NT2/D1 (cell line): ENCODE measurements around the gene OTUB1.

ENCODE experiments used
- DNase-seq: peaks from one replicate; pipeline ENCODE4 v3.0.0-alpha.2; 2011; ENCODE audit warnings: low read depth, low spot score
- H3K27me3 ChIP-seq: 2 replicates; pipeline ENCODE4 v1.6.0; 2011; ENCODE audit warnings: mild to moderate bottlenecking; ENCODE audit not compliant: insufficient read length, insufficient read depth
- H3K36me3 ChIP-seq: 2 replicates; pipeline ENCODE4 v1.6.1; 2011; ENCODE audit warnings: mild to moderate bottlenecking, low read length, mixed read lengths; ENCODE audit not compliant: insufficient read depth, insufficient read length
- H3K4me1 ChIP-seq: 2 replicates; pipeline ENCODE4 v1.5.1; 2011; ENCODE audit not compliant: insufficient read depth, insufficient read length
- H3K4me3 ChIP-seq: 2 replicates; pipeline ENCODE4 v1.5.1; 2011; ENCODE audit warnings: low read depth; ENCODE audit not compliant: insufficient read length
- H3K9ac ChIP-seq: 2 replicates; pipeline ENCODE4 v1.6.0; 2011; ENCODE audit warnings: low read depth; ENCODE audit not compliant: insufficient read length
- H3K9me3 ChIP-seq: 2 replicates; pipeline ENCODE4 v1.5.1; 2011; ENCODE audit warnings: mild to moderate bottlenecking, low read length; ENCODE audit not compliant: insufficient read depth
- SUZ12 ChIP-seq: IDR thresholded peaks from 2 replicates; pipeline ENCODE4 v1.6.1; 2011; ENCODE audit not compliant: insufficient read length, insufficient read depth; ENCODE audit errors: extremely low read depth
- YY1 ChIP-seq: IDR thresholded peaks from 2 replicates; pipeline ENCODE4 v1.6.1; 2011; ENCODE audit not compliant: insufficient read length, insufficient read depth
- ZNF274 ChIP-seq: IDR thresholded peaks from 2 replicates; pipeline ENCODE4 v1.6.1; 2011; ENCODE audit warnings: mild to moderate bottlenecking, low read depth, low read length

Gene OTUB1

DNA sequence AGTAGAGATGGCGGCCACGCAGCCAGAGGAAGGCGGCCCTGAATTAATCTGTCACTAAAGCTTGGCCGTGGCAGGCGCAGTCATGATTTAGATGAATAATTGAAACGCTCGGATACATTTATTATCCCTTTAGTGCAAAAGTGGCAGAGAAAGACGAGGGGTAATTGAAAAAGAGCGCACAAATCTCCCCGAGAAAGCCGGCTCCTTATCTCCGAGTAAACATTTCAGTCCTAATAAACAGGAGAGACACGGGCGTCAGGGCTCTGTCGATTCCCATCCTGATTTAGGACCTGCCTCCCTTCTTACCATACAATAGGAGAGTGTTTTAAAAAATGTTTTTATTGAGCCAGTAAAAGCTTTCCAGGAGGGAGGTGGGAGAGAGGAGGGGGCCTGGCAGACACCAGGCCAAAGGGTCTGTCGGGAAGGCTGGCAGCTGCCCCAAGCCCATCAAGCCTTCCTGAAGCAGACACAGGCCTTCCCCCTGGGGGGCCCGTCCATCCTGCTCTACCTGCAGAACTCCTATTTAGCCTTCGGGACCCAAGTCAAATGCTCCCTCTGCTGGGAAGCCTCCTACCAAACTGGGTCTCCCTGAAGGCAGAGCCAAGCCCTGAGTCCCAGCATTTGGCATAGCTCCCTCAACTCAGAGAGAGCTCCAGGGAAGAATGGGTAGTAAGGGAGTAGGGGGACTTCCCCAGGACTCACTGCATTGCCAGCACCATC lies 22.8 kb downstream of the OTUB1 start:
- peaks cover 65% of the 10 kb centered on the region for H3K27me3 ChIP-seq

DNA sequence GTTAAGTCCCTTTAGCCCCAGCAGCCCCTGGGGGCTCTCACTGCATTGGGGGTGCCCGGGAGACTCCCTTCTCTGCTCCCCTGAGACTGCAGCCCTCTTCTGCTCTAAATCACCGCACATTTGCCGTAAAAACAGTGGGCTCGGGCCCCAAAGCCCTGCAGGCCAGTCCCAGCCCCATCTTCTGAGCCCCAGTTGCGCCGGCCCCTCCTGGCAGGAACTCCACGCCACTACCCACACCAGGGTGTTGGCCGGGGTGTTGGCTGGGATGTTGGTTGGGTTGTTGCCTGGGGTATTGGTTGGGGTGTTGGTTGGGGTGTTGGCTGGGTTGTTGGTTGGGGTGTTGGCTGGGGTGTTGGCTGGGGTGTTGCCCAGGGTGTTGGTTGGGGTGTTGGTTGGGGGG lies 23.5 kb downstream of the OTUB1 start:
- Histone ChIP-seq H3K27me3 (peaks cover 67% of the 10 kb centered on the region), H3K36me3 (no peaks in the 10 kb centered on the region), H3K9ac (no peak overlapping the region), H3K4me3 (no peak overlapping the region), H3K4me1 (peaks cover 27% of the 10 kb centered on the region), H3K9me3 (peaks cover 12% of the 10 kb centered on the region)
- no peak for TF ChIP-seq SUZ12
- no peak for TF ChIP-seq ZNF274
- TF ChIP-seq YY1 = no peak
- DNase-seq = no peak

More for the DNA sequence above, 22.8 kb downstream of the OTUB1 start:
- TF ChIP-seq SUZ12 (no peak), ZNF274 (no peak)
- Histone ChIP-seq H3K36me3 (no peaks in the 10 kb centered on the region), H3K4me1 (peaks cover 27% of the 10 kb centered on the region), H3K9me3 (peaks cover 12% of the 10 kb centered on the region), H3K4me3 (no peak overlapping the region), H3K9ac (no peak overlapping the region)
- no peak for DNase-seq

DNA sequence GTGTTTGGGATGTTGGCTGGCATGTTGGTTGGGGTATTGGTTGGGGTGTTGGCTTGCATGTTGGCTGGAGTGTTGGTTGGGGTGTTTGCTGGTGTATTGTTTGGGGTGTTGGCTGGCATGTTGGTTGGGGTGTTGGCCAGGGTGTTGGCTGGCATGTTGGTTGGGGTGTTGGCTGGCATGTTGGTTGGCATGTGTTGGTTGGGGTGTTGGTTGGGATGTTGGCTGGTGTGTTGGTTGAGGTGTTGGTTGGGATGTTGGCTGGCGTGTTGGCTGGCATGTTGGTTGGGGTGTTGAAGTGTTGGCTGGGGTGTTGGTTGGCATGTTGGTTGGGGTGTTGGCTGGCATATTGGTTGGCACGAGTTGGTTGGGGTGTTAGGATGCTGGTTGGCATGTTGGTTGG lies 24.5 kb downstream of the OTUB1 start:
- H3K9ac ChIP-seq = no peak overlapping the region
- H3K27me3 ChIP-seq = peaks cover 60% of the 10 kb centered on the region
- peaks cover 30% of the 10 kb centered on the region for H3K4me1 ChIP-seq
- no peak for TF ChIP-seq SUZ12
- no peak for TF ChIP-seq ZNF274
- no peak for TF ChIP-seq YY1
- H3K9me3 ChIP-seq = peaks cover 12% of the 10 kb centered on the region
- DNase-seq = no peak
- H3K4me3 ChIP-seq = no peak overlapping the region
- H3K36me3 ChIP-seq = no peaks in the 10 kb centered on the region

DNA sequence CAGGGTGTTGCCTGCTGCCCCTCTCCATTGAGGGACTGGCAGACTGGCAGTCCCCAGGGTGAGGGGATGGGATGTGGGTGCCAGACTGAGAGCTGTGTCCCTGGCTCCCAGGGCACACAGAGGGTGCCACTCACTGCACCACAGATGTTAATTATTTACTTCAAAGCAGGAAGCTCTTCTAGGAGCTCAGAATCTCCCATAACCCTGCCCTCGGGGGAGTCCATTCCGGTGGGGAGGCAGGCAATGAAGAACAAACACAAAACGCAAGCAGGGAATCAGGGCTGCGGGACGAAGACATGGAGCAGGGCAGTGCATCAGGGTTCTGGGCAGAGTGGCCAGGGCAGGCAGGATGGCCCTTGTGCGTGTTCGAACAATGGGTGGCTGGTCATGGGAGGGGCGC lies 25.1 kb downstream of the OTUB1 start:
- H3K4me3 ChIP-seq = no peak overlapping the region
- H3K27me3 ChIP-seq = peaks cover 58% of the 10 kb centered on the region
- peaks cover 12% of the 10 kb centered on the region for H3K9me3 ChIP-seq
- peaks cover 33% of the 10 kb centered on the region for H3K4me1 ChIP-seq
- H3K36me3 ChIP-seq = no peaks in the 10 kb centered on the region
- H3K9ac ChIP-seq = no peak overlapping the region
- DNase-seq = no peak
- TF ChIP-seq YY1 = no peak
- TF ChIP-seq SUZ12 = no peak
- no peak for TF ChIP-seq ZNF274

DNA sequence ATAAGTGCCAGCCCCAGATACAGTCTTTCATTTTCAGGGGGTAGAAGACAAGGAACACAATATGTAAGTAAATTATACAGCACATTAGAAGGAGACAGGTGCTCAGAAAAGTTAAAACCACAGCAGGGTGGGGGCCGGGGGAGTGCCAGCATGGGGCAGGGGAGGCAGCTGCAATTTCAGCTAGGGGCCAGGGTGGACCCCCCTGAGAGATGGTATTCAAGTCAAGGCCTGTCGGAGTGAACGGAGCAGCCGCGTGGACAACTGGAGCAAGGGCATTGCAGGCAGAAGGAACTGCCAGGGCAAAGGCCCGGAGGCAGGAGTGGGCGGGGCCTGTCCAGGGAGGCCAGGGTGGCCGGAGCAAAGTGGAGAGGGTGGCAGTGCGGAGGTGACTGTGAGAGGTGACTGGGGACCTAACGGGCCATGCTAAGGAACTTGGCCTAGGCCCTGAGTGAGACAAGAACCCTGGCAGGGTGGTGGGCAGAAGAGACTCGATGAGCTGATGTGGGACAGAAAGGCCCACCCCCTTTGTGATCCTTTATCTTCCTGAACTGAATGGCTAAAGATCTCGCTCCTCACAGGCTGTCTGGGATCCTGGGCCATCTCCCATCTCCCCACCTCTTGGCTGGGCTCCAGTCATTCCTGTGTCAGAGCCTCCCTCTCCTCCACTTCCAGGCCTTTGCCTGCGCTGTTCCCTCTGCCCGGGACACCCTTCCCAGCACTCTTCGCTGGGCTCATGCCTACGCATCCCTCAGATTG lies 27.1 kb downstream of the OTUB1 start:
- TF ChIP-seq ZNF274 (no peak), SUZ12 (no peak), YY1 (no peak)
- no peak for DNase-seq
- H3K9ac ChIP-seq = no peak overlapping the region
- H3K4me3 ChIP-seq = no peak overlapping the region
- peaks cover 17% of the 10 kb centered on the region for H3K4me1 ChIP-seq
- peaks cover 47% of the 10 kb centered on the region for H3K27me3 ChIP-seq
- H3K9me3 ChIP-seq = peaks cover 12% of the 10 kb centered on the region
- H3K36me3 ChIP-seq = no peaks in the 10 kb centered on the region

DNA sequence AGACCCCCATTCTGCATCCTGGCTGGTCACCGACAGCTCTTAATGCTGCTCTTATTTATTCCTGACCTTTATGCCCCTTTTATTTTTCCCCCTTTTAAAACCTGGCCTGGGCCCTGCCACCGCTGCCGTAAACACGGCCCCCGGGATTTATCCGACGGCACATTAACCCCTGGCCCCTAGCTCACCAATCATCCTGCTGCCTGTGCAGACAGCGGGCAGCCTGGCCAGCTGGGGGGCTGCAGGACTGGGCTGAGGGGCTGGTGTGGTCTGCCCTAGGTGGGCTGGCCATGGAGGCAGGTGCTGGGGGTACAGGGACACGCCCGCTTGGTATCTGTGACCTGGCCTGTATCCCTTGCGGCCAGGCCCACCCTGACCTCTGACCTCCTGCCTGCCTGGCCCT lies 28.1 kb downstream of the OTUB1 start:
- no peak for DNase-seq
- Histone ChIP-seq H3K4me1 (peaks cover 24% of the 10 kb centered on the region), H3K27me3 (peaks cover 38% of the 10 kb centered on the region), H3K9me3 (peaks cover 12% of the 10 kb centered on the region), H3K36me3 (no peaks in the 10 kb centered on the region), H3K4me3 (no peak overlapping the region), H3K9ac (no peak overlapping the region)
- TF ChIP-seq YY1 (no peak), ZNF274 (no peak), SUZ12 (no peak)

DNA sequence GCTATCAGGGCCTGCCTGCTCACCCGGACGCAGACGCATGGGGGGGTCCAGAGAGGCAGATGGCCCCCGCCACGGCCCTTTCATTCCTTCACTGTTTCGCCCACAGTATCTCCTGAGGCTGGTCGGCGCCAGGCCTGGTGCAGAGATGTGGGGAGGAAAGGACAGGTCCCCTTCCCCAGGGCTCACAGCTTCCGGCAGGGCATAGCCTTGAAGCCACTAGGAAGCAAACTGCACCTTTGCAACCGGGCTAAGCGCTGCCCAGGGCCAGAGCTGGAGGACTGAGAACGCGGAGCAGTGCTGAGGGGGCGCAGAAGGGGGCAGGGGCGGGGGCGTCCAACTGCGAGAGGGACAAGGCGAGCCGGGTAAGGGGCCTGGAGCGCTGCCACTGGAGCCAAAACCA lies 29.3 kb downstream of the OTUB1 start:
- Histone ChIP-seq H3K4me3 (no peak overlapping the region), H3K36me3 (no peaks in the 10 kb centered on the region), H3K27me3 (peaks cover 37% of the 10 kb centered on the region), H3K9ac (no peak overlapping the region), H3K4me1 (peaks cover 24% of the 10 kb centered on the region), H3K9me3 (peaks cover 7% of the 10 kb centered on the region)
- no peak for DNase-seq
- TF ChIP-seq ZNF274 (no peak), SUZ12 (no peak), YY1 (no peak)
